ENCODE results near the gene C10orf71.

The C10orf71 gene, protein sequence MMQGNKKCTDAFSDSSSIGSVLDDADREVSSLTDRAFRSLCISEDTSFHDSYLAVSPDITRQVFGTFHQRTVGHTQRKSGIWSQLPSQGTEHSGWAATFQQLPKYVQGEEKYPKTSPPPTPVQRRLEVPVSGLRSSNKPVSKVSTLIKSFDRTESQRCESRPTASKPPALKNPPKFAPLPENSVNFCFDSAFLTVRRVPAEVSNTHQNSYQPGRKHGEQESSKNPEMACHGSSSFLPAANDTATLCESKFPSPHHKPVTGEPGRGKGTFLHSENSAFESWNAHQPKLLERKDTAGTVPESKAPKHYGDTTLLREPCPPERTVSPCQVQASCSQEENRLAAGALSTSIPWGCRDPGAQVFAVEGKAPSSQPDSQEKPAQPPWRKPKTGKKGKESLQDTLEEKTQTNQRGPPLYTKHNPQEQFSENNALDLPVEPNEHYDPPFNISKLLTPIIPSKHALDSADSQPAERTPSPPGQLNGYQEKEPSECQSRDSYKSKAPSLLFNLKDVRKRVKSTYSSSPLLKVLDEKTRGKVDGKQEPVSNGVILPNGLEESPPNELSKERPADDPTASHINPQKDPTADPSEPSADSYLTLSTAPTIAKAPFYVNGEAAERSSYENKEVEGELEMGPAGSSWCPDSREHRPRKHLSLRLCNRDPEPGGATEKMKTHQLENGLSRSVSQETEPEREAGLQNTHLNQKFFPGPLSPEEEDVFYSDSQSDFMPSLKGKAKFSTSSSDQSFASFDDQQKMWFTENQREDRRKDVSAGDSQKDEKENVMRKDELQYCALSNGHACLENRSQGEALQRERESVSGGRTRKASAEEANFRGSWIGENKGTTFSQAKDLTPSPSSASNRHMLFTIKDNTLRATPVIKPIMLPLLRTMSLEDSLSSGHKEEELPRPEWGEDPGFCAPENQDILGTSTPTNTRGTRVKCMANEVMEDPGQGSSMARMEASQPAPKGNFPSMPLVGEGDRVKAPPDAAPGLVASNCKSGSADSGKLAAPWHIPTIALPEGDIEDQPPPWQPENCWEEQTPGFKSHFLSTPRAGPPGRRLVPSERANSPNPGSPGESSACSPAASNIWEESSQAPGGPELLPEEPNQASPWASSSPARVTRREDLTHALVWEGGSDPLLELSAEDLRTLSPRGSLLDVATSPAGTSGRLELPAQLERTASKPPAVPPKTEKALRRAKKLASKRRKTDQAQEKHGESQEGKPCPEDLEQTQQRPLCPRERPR (N-terminal part only)

GRCh38 chr10:49298983-49299815 lies at the start of gene C10orf71:
Gene C10orf71, plus strand, starts transcription at chr10:49299170. Its CDS starts 23,376 bp downstream, at chr10:49322546.
- no peak for DNase-seq

- no peak for DNase-seq
These were observed 46.5 kb upstream of the C10orf71 start for GRCh38 chr10:49252313-49253034.

DNA sequence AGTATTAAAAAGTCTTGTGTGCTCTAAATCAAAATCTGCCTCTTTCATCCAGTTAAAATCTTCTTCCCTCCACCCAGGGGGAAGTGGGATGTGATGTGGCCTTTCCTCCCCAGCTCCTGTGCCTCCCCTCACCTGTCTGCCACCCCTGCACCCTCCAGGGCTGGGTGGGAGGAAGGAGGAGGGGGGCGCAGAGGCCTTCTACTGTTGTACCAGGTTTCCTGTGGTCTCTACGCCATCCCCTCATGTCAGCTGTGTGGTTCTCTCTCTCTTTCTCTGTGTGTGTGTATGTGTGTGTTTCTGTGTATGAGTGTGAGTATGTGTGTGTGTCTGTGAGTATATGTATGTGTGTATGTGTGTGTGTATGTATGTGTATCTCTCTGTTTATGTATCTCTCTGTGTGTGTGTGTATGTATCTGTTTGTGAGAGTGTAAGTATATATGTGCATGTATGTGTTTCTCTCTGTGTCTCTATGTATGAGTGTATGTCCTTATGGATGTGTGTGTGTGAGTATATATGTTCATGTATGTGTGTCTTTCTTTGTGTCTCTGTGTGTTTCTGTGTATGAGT lies 45.5 kb upstream of the C10orf71 start:
- no peak for DNase-seq

- DNase-seq = no peak
These were observed 44.8 kb upstream of the C10orf71 start for GRCh38 chr10:49254150-49254549.

- no peak for DNase-seq
These were observed 44.2 kb upstream of the C10orf71 start for GRCh38 chr10:49254556-49255318.

DNA sequence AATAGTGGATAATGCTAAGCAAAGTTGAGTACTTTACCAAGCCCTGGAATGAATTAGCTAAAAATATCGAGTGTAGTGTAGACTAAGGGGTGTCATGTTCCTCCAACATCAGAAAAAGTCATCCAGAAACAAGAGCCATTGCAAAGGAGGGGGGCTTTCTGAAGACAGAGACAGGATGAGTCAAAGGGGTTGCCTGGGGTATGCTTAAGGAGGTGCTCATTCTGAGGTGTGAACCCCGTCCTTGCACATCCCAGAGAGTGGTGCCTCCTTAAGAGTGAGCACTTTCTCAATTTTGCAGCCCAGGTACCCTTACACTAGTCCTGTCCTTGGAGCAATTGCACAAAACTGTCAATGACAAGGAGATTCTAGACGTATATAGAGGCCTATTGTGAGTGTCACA lies 43.1 kb upstream of the C10orf71 start:
- DNase-seq = no peak

GRCh38 chr10:49257154-49257553 lies 41.8 kb upstream of the C10orf71 start:
- no peak for DNase-seq

GRCh38 chr10:49257626-49258349 lies 41.2 kb upstream of the C10orf71 start:
- DNase-seq = no peak

DNA sequence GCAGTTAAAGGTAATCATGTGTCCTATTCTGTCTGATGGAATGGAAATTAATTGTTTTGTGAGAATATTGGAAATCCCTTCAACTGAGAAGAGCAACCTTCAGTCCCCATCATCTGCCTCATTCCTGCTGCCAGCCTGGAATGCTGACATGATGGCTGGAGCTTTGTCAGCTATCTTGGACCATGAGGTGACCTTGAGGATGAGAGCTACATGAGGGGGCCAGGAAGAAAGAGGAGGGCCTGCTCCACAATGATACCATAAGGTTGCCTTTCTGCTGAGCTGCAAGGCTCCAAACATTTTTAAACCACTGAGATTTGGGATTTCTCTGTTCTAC lies 40.7 kb upstream of the C10orf71 start:
- DNase-seq = no peak

DNA sequence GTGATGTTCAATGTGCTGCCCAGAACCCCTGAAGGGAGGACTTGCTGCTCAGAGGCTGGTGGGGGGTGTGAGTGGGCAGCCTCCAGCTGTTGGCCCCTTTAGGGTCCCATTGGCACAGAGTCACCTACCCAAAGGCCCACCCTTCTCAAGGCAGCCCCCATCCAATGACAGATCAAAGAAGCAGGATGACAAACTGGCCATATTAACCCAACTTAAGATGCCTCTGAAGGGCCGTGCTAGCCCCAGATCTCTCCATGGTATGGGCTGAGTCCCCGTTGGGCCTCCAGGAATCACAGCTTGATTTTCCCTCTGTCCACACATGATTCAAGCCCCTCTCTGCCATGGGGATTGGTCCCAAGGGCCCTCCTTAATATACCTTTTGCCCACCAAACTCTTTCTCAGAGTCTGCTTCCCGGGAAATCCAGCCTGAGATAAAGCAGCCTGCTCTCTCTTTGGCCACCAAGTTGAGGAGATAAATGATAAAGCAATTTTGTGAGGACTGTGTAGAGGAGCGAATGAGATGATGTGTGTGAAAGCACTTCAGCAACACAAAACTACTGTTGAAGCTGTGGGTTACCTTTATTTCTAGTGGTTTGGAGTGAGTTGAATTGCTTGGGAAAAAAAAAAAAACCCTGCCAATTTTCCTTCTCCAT lies 38.2 kb upstream of the C10orf71 start:
- DNase-seq = no peak

GRCh38 chr10:49263591-49263990 lies 35.4 kb upstream of the C10orf71 start:
- no peak for DNase-seq

DNA sequence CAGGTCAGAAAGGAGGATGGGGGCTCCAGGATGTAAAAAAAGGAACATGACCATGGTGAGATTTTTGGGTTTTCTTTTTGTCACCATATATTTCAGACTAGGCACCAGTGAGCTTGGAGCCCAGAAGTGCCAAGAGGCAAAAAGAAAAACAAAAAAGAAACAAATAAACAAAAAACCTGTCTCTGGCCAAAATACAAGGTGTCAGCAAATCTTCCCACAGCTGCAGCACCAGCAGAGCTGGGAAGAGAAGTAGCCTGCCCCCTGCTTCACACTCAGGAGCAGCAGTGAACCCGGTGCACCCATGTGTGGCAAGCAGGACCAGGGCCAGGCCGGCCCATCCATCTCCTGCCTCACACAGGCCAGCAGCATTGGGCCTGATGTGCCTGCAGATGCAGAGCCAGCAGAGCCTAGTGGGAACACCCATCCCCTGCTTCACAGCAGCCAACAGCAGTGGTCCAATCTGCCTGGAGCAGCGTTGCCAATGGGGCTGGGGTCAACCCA lies 34.7 kb upstream of the C10orf71 start:
- DNase-seq = no peak

DNA sequence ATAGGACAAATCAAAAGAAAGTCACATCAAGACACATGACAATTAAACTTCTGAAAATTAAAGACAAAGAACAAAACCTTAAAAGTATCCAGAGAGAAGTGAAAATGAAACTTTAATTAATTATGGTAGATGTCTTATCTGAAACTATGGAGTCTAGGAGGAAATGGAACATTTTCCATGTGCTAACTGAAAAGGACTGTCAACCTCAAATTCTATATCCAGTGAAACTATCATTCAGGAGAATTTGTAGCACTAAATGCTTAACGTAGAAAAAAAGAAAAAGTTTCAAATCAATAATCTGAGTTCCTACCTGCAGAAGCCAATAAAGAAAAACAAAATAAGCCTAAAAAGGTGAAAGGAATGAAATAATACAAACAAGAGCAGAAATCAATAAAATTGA lies 33.1 kb upstream of the C10orf71 start:
- no peak for DNase-seq

- DNase-seq = no peak
These were observed 30.8 kb upstream of the C10orf71 start for GRCh38 chr10:49268185-49268584.

- no peak for DNase-seq
These were observed 29.4 kb upstream of the C10orf71 start for GRCh38 chr10:49269523-49269922.

DNA sequence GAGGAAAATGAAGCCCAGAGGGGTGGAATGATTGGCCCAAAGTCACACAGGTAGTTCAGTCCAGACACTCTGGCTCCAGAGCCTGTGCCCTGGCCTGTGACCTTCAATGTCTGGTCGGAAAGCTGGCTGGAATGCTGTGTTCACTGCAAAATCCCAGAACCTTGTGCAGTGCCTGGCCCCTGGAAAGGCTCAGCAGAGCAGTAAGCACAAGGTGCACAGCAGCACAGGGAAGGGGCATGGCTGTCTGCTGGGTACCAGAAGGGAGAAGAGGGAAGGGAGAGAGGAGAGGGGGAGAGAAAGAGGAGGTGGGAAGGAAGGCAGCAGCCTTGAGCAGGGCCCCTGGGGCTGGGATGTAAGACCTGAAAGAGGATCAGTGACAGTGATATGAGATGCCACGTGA lies 28.4 kb upstream of the C10orf71 start:
- DNase-seq = no peak

DNA sequence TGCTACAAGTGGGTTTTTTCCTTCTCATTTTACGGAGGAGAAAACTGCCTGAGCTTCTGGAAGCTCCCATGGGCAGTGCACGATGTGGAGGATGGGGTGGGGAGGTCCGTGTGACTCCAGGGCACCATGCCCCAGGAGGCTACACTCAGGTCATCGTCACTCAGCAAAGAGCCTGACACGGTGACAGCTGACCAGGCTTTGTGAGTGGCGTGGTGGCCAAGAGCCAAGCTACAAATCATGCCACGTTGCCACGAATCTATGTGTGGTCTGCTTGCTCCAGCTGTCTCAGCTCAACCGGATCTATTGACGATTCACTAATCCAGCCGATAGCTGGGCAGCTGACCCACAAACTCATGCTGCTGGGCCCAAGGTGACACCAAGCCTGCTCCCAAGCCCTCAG lies 27.6 kb upstream of the C10orf71 start:
- no peak for DNase-seq

GRCh38 chr10:49272251-49273081 lies 26.5 kb upstream of the C10orf71 start:
- no peak for DNase-seq

All from NCI-H524 treated with DMSO at 0.1 percent for 48 hours (cell line).